Measurements from ENCODE around the gene ANTXR1. TPM values are rescaled to one million over a fixed set of nuclear protein-coding genes. Genes with fewer than 3 reads are reported as not detected.

ANTXR1 gene
- total and polyA plus RNA-seq, 2 experiments from 2014 or later, result 29.1 to 34.7 TPM

DNA sequence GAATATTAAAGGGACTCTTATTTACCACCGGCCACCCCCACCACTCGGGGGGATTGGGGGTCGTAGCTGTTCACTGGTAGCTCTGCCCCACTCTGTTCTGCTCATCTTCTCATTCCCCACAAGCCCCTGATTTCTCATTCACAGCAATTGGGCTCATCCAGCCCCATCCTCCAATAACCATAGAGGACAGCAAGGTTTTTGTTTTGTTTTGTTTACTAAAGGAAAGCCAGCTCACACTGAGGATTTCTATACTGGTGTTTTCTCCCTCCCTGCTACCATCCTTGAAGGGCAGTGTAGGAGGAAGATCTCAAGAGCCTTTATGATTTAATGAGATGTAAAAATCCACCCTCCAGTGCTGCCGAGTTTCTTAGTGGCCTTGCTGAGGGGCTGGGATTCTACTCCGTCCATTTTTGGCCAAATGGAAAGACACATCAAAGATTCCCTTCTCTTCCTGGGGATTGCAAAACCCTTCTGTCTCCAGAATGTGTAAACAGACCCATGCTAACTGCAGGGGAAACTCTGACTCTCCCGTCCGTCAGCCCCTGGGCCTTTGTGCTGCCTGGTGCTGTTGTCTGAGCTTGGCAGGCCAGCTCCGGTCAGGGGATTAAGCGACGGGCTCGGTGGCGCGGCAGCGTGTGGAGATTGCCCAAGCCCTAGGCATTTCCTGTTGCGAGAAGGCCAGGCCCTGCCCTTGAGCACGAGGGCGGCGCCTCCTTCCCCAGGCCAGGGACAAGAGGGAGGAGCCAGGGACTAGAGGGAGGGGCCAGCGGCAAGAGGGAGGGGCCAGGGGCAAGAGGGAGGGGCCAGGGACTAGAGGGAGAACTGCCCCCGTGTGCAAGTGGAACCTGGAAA, 165.0 kb downstream of the ANTXR1 start:
- peak overlapping the region; percentile 92 for H3K27ac ChIP-seq
- peaks cover 12% of the 10 kb centered on the region for H3K4me1 ChIP-seq (ENCODE audit: insufficient read depth)
- H3K79me2 ChIP-seq, result no peaks in the 10 kb centered on the region
- H4K20me1 ChIP-seq (ENCODE audit: insufficient read depth, poor library complexity, severe bottlenecking), result no peaks in the 10 kb centered on the region
- DNase-seq (ENCODE audit: low spot score), result peak; percentile 91
- no peak for TF ChIP-seq EZH2phosphoT487 (IDR thresholded peaks at IDR 0.05; ENCODE audit: low read depth, severe bottlenecking, unreplicated experiment)
- H3K4me3 ChIP-seq, result no peak overlapping the region
- no peaks in the 10 kb centered on the region for H3K27me3 ChIP-seq
- no peaks in the 10 kb centered on the region for H3K9me2 ChIP-seq (replicated peaks; ENCODE audit: insufficient read depth)
- no peak overlapping the region for H2AFZ ChIP-seq
- 20% methylated on average over 18 of the region's 20 CpGs for WGBS (ENCODE audit: low lambda C conversion rate, missing lambda C conversion rate)
- H3K4me2 ChIP-seq, result peak overlapping the region; percentile 54
- no peaks in the 10 kb centered on the region for H3K36me3 ChIP-seq (replicated peaks; ENCODE audit: insufficient read depth, low read depth)
- no peaks in the 10 kb centered on the region for H3K9me3 ChIP-seq (ENCODE audit: low read depth)

DNA sequence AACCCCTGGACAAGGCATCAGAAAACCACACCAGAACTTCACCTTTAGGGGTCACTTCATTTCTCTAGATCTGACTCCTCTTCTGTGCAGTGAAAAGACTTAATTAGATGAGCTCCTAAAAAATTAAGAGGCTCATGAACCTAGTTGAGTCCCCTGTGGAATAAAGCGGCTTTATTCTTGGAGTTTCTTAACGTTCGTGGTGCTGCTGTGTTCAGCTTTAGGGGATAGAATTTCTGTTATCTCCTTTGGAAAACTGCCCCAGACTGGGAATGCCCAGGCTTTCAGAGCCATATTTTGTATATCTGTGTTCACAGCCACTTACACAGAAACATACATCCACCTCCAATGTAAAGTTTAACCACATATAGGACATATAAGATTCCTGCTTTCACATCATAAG, 165.8 kb downstream of the ANTXR1 start:
- no peaks in the 10 kb centered on the region for H3K79me2 ChIP-seq
- H3K4me1 ChIP-seq (ENCODE audit: insufficient read depth), result peaks cover 12% of the 10 kb centered on the region
- no peak for DNase-seq (ENCODE audit: low spot score)
- H3K9me2 ChIP-seq (replicated peaks; ENCODE audit: insufficient read depth), result no peaks in the 10 kb centered on the region
- peak overlapping the region; percentile 92 for H3K27ac ChIP-seq
- H4K20me1 ChIP-seq (ENCODE audit: insufficient read depth, poor library complexity, severe bottlenecking), result no peaks in the 10 kb centered on the region
- WGBS (ENCODE audit: low lambda C conversion rate, missing lambda C conversion rate), result 73% methylated on average over 3 of the region's 3 CpGs
- no peak overlapping the region for H3K4me2 ChIP-seq
- TF ChIP-seq EZH2 (IDR thresholded peaks at IDR 0.05; ENCODE audit: borderline replicate concordance) (no peak), EZH2phosphoT487 (IDR thresholded peaks at IDR 0.05; ENCODE audit: low read depth, severe bottlenecking, unreplicated experiment) (no peak)
- TF ChIP-seq, protein P1, sequence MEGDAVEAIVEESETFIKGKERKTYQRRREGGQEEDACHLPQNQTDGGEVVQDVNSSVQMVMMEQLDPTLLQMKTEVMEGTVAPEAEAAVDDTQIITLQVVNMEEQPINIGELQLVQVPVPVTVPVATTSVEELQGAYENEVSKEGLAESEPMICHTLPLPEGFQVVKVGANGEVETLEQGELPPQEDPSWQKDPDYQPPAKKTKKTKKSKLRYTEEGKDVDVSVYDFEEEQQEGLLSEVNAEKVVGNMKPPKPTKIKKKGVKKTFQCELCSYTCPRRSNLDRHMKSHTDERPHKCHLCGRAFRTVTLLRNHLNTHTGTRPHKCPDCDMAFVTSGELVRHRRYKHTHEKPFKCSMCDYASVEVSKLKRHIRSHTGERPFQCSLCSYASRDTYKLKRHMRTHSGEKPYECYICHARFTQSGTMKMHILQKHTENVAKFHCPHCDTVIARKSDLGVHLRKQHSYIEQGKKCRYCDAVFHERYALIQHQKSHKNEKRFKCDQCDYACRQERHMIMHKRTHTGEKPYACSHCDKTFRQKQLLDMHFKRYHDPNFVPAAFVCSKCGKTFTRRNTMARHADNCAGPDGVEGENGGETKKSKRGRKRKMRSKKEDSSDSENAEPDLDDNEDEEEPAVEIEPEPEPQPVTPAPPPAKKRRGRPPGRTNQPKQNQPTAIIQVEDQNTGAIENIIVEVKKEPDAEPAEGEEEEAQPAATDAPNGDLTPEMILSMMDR (IDR thresholded peaks at IDR 0.05; ENCODE audit: poor library complexity), result no peak
- no peaks in the 10 kb centered on the region for H3K36me3 ChIP-seq (replicated peaks; ENCODE audit: insufficient read depth, low read depth)
- no peak overlapping the region for H3K4me3 ChIP-seq
- H2AFZ ChIP-seq, result no peak overlapping the region
- H3K27me3 ChIP-seq, result no peaks in the 10 kb centered on the region
- H3K9me3 ChIP-seq (ENCODE audit: low read depth), result no peaks in the 10 kb centered on the region

DNA sequence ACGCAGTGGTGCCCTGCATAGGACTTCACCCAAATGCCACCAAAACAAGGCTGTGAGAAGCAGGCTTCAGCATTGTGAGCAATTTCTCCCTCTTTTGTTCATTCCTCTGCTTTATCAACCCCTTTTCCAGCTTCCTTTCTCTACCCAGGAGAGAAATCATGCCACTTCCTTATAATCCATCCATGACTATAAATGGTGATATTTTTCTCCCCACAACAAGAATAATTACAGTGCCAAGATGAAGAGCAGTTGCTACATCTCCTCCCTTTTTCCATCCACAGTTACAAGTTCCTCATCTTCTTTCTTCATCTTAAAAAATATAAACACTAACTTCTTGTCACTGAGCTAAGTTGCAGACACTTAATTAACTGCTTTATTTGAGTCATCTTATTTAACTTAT, 167.2 kb downstream of the ANTXR1 start:
- H3K27ac ChIP-seq, result no peak overlapping the region
- no peak overlapping the region for H3K4me3 ChIP-seq
- no peaks in the 10 kb centered on the region for H3K27me3 ChIP-seq
- no peaks in the 10 kb centered on the region for H3K79me2 ChIP-seq
- no peak for TF ChIP-seq EZH2phosphoT487 (IDR thresholded peaks at IDR 0.05; ENCODE audit: low read depth, severe bottlenecking, unreplicated experiment)
- no peak for TF ChIP-seq EZH2 (IDR thresholded peaks at IDR 0.05; ENCODE audit: borderline replicate concordance)
- TF ChIP-seq, protein P1 (IDR thresholded peaks at IDR 0.05; ENCODE audit: poor library complexity), result no peak
- H4K20me1 ChIP-seq (ENCODE audit: insufficient read depth, poor library complexity, severe bottlenecking), result no peaks in the 10 kb centered on the region
- 93% methylated on average over 1 of the region's 1 CpG for WGBS (ENCODE audit: low lambda C conversion rate, missing lambda C conversion rate)
- H3K9me2 ChIP-seq (replicated peaks; ENCODE audit: insufficient read depth), result no peaks in the 10 kb centered on the region
- H3K36me3 ChIP-seq (replicated peaks; ENCODE audit: insufficient read depth, low read depth), result no peaks in the 10 kb centered on the region
- H3K9me3 ChIP-seq (ENCODE audit: low read depth), result no peaks in the 10 kb centered on the region
- H3K4me1 ChIP-seq (ENCODE audit: insufficient read depth), result peaks cover 12% of the 10 kb centered on the region
- H3K4me2 ChIP-seq, result no peak overlapping the region
- no peak overlapping the region for H2AFZ ChIP-seq
- no peak for DNase-seq (ENCODE audit: low spot score)

DNA sequence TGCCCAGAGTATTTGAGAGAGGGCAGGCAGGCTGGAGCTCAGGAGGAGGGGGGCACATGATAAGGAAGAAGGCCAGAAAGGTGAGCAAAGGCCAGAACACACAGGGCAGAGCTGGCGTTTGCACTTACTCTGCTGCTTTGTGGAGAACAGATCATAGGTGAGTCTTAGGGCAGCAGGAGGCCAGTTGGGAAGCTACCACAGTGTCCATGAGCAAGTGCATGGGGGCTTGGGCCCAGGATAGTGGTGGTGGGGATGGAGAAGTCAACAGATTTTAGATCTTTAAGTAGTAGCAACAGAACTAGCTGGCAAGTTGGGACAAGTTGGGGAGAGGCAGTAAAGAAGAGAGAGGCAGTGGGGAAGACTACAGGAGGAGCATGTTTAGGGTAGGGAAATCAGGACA, 168.0 kb downstream of the ANTXR1 start:
- Histone ChIP-seq H3K4me3 (no peak overlapping the region), H3K36me3 (replicated peaks; ENCODE audit: insufficient read depth, low read depth) (no peaks in the 10 kb centered on the region), H3K4me2 (no peak overlapping the region), H3K79me2 (no peaks in the 10 kb centered on the region), H3K27ac (no peak overlapping the region), H3K9me2 (replicated peaks; ENCODE audit: insufficient read depth) (no peaks in the 10 kb centered on the region), H3K9me3 (ENCODE audit: low read depth) (no peaks in the 10 kb centered on the region), H3K4me1 (ENCODE audit: insufficient read depth) (peaks cover 12% of the 10 kb centered on the region), H4K20me1 (ENCODE audit: insufficient read depth, poor library complexity, severe bottlenecking) (no peaks in the 10 kb centered on the region), H2AFZ (no peak overlapping the region), H3K27me3 (no peaks in the 10 kb centered on the region)
- TF ChIP-seq, protein P1 (IDR thresholded peaks at IDR 0.05; ENCODE audit: poor library complexity), result no peak
- TF ChIP-seq EZH2phosphoT487 (IDR thresholded peaks at IDR 0.05; ENCODE audit: low read depth, severe bottlenecking, unreplicated experiment), result no peak
- no peak for TF ChIP-seq EZH2 (IDR thresholded peaks at IDR 0.05; ENCODE audit: borderline replicate concordance)
- 76% methylated on average over 1 of the region's 1 CpG for WGBS (ENCODE audit: low lambda C conversion rate, missing lambda C conversion rate)
- no peak for DNase-seq (ENCODE audit: low spot score)

All from hepatocyte (in vitro differentiated cells).